ENCODE data around the gene GLI2.

GLI2 gene

GRCh38 chr2:120744817-120745216, 9.1 kb downstream of the GLI2 start:
- in situ Hi-C loops (cut with MboI; ENCODE audit: low pct_unique_long_range_greater_than_20kb, low sequenced_read_pairs, unreplicated experiment), result no loop called here
- DNase-seq (ENCODE audit: low spot score), result no peak
- TF ChIP-seq, protein P1, sequence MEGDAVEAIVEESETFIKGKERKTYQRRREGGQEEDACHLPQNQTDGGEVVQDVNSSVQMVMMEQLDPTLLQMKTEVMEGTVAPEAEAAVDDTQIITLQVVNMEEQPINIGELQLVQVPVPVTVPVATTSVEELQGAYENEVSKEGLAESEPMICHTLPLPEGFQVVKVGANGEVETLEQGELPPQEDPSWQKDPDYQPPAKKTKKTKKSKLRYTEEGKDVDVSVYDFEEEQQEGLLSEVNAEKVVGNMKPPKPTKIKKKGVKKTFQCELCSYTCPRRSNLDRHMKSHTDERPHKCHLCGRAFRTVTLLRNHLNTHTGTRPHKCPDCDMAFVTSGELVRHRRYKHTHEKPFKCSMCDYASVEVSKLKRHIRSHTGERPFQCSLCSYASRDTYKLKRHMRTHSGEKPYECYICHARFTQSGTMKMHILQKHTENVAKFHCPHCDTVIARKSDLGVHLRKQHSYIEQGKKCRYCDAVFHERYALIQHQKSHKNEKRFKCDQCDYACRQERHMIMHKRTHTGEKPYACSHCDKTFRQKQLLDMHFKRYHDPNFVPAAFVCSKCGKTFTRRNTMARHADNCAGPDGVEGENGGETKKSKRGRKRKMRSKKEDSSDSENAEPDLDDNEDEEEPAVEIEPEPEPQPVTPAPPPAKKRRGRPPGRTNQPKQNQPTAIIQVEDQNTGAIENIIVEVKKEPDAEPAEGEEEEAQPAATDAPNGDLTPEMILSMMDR (IDR thresholded peaks at IDR 0.05; ENCODE audit: extremely low read depth, insufficient read depth, missing control alignments), result no peak

DNA sequence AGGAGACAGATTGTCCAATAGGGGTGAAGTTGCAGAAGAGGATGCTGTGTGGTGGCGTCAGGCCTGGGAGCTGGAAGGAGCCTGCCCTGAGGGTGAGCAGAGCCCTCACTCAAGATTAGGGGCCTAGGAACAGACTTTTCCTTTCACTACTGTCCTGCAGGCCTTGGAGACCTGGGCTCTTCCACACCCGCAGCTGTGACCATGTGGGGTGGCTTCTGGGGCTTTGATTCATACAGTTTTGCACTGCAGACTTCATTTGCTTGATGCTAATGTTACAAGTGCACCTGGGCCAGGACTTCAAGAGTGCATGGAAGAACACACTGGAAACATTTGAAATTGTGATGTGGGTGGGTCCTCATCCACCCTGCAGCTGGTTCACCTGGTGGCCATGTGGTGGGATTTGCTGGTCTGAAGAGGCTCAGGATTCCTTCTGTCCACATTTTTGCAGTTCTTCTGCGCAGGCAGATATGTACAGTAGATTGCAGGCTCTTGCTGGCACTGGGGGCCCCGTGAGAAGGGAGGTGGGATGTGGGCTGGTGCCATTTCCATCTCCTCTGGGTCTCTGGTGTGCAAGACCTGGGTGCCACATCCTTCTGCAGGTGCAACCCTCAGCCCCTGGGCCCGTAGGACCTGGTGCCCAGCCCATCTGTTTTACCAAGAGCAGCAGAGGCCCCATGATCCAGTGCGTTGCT, 9.9 kb downstream of the GLI2 start:
- in situ Hi-C loops (cut with MboI; ENCODE audit: low pct_unique_long_range_greater_than_20kb, low sequenced_read_pairs, unreplicated experiment), result no loop called here
- no peak for DNase-seq (ENCODE audit: low spot score)

GRCh38 chr2:120746144-120746543, 10.5 kb downstream of the GLI2 start:
- DNase-seq (ENCODE audit: low spot score), result no peak
- in situ Hi-C loops (cut with MboI; ENCODE audit: low pct_unique_long_range_greater_than_20kb, low sequenced_read_pairs, unreplicated experiment), result no loop called here
- TF ChIP-seq, protein P1 (IDR thresholded peaks at IDR 0.05; ENCODE audit: extremely low read depth, insufficient read depth, missing control alignments), result no peak

More for the DNA sequence above, 9.9 kb downstream of the GLI2 start:
- TF ChIP-seq, protein P1 (IDR thresholded peaks at IDR 0.05; ENCODE audit: extremely low read depth, insufficient read depth, missing control alignments), result no peak

- no peak for DNase-seq (ENCODE audit: low spot score)
- in situ Hi-C loops (cut with MboI; ENCODE audit: low pct_unique_long_range_greater_than_20kb, low sequenced_read_pairs, unreplicated experiment), result no loop called here
- TF ChIP-seq, protein P1 (IDR thresholded peaks at IDR 0.05; ENCODE audit: extremely low read depth, insufficient read depth, missing control alignments), result no peak
Measured at GRCh38 chr2:120747281-120747680, 11.6 kb downstream of the GLI2 start.

DNA sequence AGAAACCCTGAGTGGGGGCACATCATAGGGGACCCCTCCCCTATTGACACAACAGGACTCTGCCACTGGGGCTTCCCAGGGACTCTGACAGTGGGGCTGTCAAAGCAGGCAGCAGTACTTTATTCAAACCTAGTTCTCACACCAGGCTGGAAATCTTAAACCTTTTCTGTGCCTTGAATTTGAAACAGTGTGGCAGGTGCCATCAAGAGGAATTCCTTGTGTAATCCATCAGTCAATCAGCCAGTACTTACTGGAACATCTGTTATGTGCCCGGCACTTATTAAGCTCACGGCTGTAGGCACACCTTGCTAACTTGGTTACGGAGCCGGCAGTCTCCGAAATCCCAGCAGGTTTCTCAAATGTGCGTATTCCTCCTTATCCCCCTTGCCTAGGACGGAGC, 12.0 kb downstream of the GLI2 start:
- in situ Hi-C loops (cut with MboI; ENCODE audit: low pct_unique_long_range_greater_than_20kb, low sequenced_read_pairs, unreplicated experiment), result no loop called here
- no peak for DNase-seq (ENCODE audit: low spot score)
- TF ChIP-seq, protein P1 (IDR thresholded peaks at IDR 0.05; ENCODE audit: extremely low read depth, insufficient read depth, missing control alignments), result no peak

DNA sequence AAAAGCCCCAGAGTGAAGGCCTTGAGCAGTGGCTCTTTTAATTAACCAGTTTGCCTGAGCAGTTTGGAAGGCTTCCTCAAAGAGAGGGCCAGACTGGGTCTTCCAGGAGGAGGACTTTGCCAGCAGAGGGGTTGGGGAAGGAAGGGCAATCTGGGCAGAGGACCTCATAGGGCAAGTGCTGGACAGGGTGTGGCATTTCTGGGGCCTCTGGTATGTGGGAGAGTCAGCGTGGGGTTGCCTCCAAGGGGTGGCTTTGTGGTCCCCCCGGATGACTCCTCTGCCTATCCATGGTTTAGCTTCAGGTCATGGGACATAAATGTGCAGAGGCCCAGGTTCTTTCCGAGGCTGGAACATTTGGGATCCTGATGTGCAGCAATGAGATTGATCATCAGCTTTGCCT, 12.6 kb downstream of the GLI2 start:
- in situ Hi-C loops (cut with MboI; ENCODE audit: low pct_unique_long_range_greater_than_20kb, low sequenced_read_pairs, unreplicated experiment), result no loop called here
- no peak for DNase-seq (ENCODE audit: low spot score)
- TF ChIP-seq, protein P1 (IDR thresholded peaks at IDR 0.05; ENCODE audit: extremely low read depth, insufficient read depth, missing control alignments), result no peak
